Suprapubic skin (tissue), 4 donors: Measurements from ENCODE around the gene IGSF23. TPM values are rescaled to one million over a fixed set of nuclear protein-coding genes. Genes with fewer than 3 reads are reported as not detected.

Experiments
- DNase-seq, 2 donors: peaks; one replicate each; pipeline ENCODE4 v3.0.0-alpha.2; 2019; ENCODE audit warnings: low spot score in 2 of 2
- H3K27ac ChIP-seq: fragments of 200-600 bp; sonication (generic); one replicate; pipeline ENCODE4 v1.5.1; 2019
- H3K27me3 ChIP-seq: fragments of 200-600 bp; sonication (generic); one replicate; pipeline ENCODE4 v1.5.1; 2019
- H3K36me3 ChIP-seq: fragments of 200-600 bp; sonication (generic); one replicate; pipeline ENCODE4 v1.5.1; 2019
- H3K4me1 ChIP-seq: fragments of 200-600 bp; sonication (generic); one replicate; pipeline ENCODE4 v1.5.1; 2019
- H3K4me3 ChIP-seq: fragments of 200-600 bp; sonication (generic); one replicate; pipeline ENCODE4 v1.5.1; 2019; ENCODE audit warnings: mild to moderate bottlenecking
- H3K9me3 ChIP-seq: fragments of 200-600 bp; sonication (generic); one replicate; pipeline ENCODE4 v1.5.1; 2019
- EP300 ChIP-seq: sonication (generic); formaldehyde crosslinking; IDR thresholded peaks from one replicate; pipeline ENCODE4 v1.6.1; 2017; ENCODE audit warnings: antibody characterized with exemption
- POLR2A ChIP-seq, 2 donors: fragments of 450-650 bp; IDR thresholded peaks; one replicate each; pipeline ENCODE4 v1.6.1; 2017; ENCODE audit warnings: antibody characterized with exemption in 2 of 2, mild to moderate bottlenecking in 2 of 2, moderate library complexity in 2 of 2
- POLR2AphosphoS5 ChIP-seq, 3 donors: sonication (generic); formaldehyde crosslinking; IDR thresholded peaks; one replicate each; pipeline ENCODE4 v1.6.1; 2017; ENCODE audit warnings: antibody characterized with exemption in 3 of 3
- WGBS: methylation state at CpG from one replicate; pipeline ENCODE4 v1.1.5; 2018; 5-methylcytosine and 5-hydroxymethylcytosine counted together
- total RNA-seq, 4 donors: library from RNA; depleted of rRNA; stranded (reverse); fragments of >200 nt; gene quantifications; one replicate each; pipeline ENCODE4 v1.1.0, GENCODE V29; 2016
- TF ChIP-seq, protein P1 (sequence below), 2 donors: fragments of 200-600 bp in 1 of 2; fragments of 450-650 bp in 1 of 2; sonication (generic) in 1 of 2; IDR thresholded peaks; one replicate each; pipeline ENCODE4 v1.5.1; 2016 to 2019; ENCODE audit warnings: antibody characterized with exemption in 2 of 2, mild to moderate bottlenecking in 1 of 2, moderate library complexity in 1 of 2

IGSF23 gene
- total RNA-seq, 4 donors from 2014 or later, result not detected

DNA sequence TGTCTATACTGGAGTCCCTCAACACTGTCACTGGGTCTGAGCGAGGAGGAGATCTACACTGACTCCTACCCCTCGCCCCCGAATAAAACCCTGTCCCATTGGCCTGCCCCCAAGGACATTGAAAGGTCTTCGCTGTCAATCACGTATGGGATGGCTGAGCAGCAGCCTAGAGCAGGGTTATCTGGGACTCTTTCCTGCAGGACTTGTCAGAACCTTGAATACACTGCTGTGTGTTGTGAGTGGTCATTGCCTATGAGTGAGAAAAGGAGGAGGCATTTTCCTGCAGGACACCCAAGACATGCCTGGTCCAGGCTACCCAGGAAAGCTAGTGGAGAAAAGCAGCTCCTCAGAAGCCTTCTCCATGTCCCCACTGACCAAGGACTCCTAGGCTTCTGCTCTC, 40.0 kb downstream of the IGSF23 start:
- WGBS, result 87% methylated on average over 5 of the region's 5 CpGs
- no peak overlapping the region for H3K27ac ChIP-seq
- H3K4me1 ChIP-seq, result no peaks in the 10 kb centered on the region
- peaks cover 47% of the 10 kb centered on the region for H3K36me3 ChIP-seq
- no peak for DNase-seq
- H3K9me3 ChIP-seq, result no peaks in the 10 kb centered on the region
- TF ChIP-seq, protein P1, sequence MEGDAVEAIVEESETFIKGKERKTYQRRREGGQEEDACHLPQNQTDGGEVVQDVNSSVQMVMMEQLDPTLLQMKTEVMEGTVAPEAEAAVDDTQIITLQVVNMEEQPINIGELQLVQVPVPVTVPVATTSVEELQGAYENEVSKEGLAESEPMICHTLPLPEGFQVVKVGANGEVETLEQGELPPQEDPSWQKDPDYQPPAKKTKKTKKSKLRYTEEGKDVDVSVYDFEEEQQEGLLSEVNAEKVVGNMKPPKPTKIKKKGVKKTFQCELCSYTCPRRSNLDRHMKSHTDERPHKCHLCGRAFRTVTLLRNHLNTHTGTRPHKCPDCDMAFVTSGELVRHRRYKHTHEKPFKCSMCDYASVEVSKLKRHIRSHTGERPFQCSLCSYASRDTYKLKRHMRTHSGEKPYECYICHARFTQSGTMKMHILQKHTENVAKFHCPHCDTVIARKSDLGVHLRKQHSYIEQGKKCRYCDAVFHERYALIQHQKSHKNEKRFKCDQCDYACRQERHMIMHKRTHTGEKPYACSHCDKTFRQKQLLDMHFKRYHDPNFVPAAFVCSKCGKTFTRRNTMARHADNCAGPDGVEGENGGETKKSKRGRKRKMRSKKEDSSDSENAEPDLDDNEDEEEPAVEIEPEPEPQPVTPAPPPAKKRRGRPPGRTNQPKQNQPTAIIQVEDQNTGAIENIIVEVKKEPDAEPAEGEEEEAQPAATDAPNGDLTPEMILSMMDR (IDR thresholded peaks at IDR 0.05), result no peak
- TF ChIP-seq EP300 (no peak), POLR2AphosphoS5 (IDR thresholded peaks at IDR 0.05) (no peak), POLR2A (IDR thresholded peaks at IDR 0.05) (no peak)
- H3K4me3 ChIP-seq, result no peak overlapping the region
- H3K27me3 ChIP-seq, result no peaks in the 10 kb centered on the region

DNA sequence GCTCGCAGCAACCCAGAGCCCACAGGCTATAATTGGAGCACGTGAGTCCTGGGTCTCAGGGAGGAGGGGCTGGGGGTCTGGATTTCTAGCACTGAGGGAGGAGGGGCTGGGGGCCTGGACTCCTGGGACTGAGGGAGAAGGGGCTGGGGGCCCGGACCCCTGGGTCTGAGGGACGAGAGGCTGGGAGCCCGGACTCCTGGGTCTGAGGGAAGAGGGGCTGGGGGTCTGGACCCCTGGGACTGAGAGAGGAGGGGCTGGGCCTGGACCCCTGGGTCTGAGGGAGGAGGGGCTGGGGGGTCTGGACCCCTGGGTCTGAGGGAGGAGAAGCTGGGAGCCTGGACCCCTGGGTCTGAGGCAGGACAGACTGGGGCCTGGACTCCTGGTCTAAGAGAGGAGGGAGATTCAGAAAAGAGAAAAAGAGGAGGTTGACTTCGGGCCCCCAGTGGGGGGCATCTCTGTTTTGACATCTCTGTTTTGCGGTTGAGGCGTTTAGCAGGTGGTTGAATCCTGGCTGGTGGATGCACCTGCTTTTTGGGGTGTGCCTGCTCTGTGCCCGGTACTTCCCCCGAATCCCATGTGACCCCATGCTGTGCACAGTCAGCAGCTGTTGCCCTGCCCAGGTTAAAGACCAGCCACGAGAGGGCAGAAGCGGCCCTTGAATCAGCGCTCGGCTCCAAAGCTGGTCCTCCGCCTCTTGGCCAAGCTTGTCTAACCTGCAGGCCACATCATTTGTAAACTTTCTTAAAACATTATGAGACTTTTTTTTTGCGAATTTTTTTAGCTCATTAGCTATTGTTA, 40.8 kb downstream of the IGSF23 start:
- Histone ChIP-seq H3K4me3 (no peak overlapping the region), H3K36me3 (peaks cover 55% of the 10 kb centered on the region), H3K27ac (no peak overlapping the region), H3K9me3 (no peaks in the 10 kb centered on the region), H3K4me1 (no peaks in the 10 kb centered on the region), H3K27me3 (no peaks in the 10 kb centered on the region)
- WGBS, result 38% methylated on average over 13 of the region's 16 CpGs
- TF ChIP-seq EP300, result no peak
- TF ChIP-seq, protein P1 (IDR thresholded peaks at IDR 0.05), result peak; percentile 52 to 59
- peak in 1 of 2 donors; percentile 73 for DNase-seq

DNA sequence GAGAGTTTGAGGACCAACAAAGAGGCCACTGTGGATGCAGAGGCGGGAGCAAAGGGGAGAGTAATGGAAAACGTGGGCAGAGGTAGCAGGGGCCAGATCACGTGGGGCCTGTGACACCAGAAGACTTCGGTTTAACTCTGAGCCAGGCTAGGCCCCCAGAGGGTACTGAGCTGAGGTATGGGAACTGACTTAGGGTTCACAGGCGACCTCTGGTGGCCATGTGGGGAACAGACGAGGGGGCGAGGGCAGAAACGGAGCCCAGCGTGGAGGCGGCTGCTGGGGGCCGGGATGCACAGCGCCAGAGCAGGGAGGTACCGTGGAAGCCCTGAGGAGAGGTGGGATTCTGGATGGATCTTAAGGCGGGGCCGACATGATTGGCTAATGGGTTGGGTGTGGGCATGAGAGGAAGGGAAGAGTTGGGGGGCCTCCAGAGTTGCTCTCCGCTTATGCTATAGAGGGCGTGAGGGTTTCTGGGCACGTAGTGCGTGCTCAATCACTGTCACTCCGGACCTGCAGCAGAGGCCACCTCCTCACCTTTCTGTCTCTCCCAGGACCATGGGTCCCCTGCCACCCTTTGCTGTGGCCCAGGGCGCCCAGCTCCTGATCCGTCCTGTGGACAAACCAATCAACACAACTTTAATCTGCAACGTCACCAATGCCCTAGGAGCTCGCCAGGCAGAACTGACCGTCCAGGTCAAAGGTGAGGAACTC, 44.0 kb downstream of the IGSF23 start:
- 38% methylated on average over 25 of the region's 25 CpGs for WGBS
- peak in 1 of 2 donors; percentile 73 for DNase-seq
- TF ChIP-seq EP300, result no peak
- TF ChIP-seq, protein P1 (IDR thresholded peaks at IDR 0.05), result peak; percentile 60 to 80
- TF ChIP-seq POLR2AphosphoS5 (IDR thresholded peaks at IDR 0.05), result no peak
- no peak for TF ChIP-seq POLR2A (IDR thresholded peaks at IDR 0.05)
- Histone ChIP-seq H3K9me3 (no peaks in the 10 kb centered on the region), H3K36me3 (peaks cover 56% of the 10 kb centered on the region), H3K4me1 (peaks cover 7% of the 10 kb centered on the region), H3K27ac (no peak overlapping the region), H3K4me3 (no peak overlapping the region), H3K27me3 (no peaks in the 10 kb centered on the region)

DNA sequence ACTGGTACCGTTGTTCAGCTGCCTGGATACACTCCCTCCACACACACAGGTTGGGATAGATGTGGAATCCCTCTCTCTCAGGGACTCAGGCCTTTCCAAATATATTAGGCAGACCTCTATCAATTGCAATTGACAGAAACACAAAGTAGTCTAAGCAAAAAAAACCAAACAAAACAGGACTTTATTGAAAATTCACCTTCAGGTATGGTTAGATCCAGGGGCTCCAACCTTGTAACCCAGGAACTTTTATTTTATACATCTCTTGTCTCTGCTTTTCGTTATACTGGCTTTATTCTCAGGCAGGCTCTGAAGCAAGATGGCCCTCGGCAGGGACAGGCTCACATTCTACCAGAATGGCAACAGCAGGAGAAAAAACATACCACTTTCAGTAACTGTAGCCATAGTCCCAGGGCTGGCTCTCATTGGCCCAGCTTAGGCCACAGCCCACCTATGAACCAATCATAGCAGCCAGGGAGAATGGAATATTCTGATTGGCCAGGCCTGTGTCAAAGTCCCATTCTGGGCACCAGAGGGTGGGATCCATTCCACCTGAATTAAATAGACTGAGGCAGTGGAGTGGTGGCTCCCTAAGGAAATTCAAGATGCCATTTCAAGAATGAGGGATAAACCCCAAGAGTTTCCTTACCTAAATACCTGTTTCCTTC, 44.8 kb downstream of the IGSF23 start:
- H3K36me3 ChIP-seq, result peaks cover 56% of the 10 kb centered on the region
- 94% methylated on average over 3 of the region's 3 CpGs for WGBS
- peaks cover 14% of the 10 kb centered on the region for H3K4me1 ChIP-seq
- no peak overlapping the region for H3K4me3 ChIP-seq
- TF ChIP-seq POLR2A (IDR thresholded peaks at IDR 0.05), result no peak
- TF ChIP-seq EP300, result no peak
- TF ChIP-seq, protein P1 (IDR thresholded peaks at IDR 0.05), result no peak
- no peak for TF ChIP-seq POLR2AphosphoS5 (IDR thresholded peaks at IDR 0.05)
- H3K27ac ChIP-seq, result no peak overlapping the region
- no peaks in the 10 kb centered on the region for H3K27me3 ChIP-seq
- H3K9me3 ChIP-seq, result no peaks in the 10 kb centered on the region
- DNase-seq, result no peak

DNA sequence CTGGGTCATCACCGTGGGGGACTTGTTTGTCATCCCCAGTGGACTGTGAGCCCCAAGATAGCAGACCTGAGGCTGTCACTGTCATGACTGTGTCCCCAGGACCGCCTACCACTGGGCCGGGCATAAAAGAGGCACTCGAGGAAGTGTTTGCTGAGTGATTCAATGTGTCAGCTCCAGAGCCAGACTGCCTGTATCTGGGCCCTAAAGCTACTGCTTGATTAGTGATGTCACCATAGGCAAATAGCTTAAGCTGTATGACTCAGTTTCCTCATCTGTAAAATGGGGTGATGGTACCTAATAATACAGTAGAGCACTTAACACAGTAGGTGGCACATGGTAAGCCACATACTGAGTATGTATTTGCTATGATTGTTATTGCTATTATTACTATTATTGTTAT, 46.7 kb downstream of the IGSF23 start:
- no peak for TF ChIP-seq POLR2A (IDR thresholded peaks at IDR 0.05)
- TF ChIP-seq POLR2AphosphoS5 (IDR thresholded peaks at IDR 0.05), result no peak
- TF ChIP-seq, protein P1 (IDR thresholded peaks at IDR 0.05), result no peak
- no peak for TF ChIP-seq EP300
- H3K36me3 ChIP-seq, result peaks cover 47% of the 10 kb centered on the region
- no peak overlapping the region for H3K4me3 ChIP-seq
- no peaks in the 10 kb centered on the region for H3K27me3 ChIP-seq
- no peak for DNase-seq
- no peak overlapping the region for H3K27ac ChIP-seq
- no CpG with 5 or more reads among the region's 4 CpGs for WGBS
- no peaks in the 10 kb centered on the region for H3K9me3 ChIP-seq
- H3K4me1 ChIP-seq, result peaks cover 16% of the 10 kb centered on the region
